ENCODE results near the gene TEX51. TPM values are rescaled to one million over a fixed set of nuclear protein-coding genes. Genes with fewer than 3 reads are reported as not detected.

TEX51 gene
- total and polyA plus RNA-seq, 2 of the 4 experiments (the other 2 are of a cell fraction), result not detected

DNA sequence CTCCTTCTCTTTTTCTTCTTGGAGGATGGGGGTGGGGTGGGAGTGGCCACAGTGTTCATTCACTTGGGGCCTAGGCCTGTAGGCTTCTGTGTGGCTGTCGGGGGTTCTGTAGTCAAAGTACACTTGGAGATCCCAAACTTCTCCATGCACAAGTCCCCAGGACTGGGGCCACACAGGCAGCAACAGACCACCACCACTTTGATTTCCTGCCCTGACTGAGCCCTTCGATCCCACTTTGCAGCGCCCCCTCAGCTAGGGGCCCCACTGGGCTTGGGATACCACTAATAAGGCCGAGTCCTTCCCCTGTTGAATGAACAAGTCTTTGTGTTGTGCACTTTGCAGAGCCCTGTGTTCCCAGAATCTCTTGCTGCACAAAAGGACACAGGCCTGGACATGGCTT lies 5.5 kb upstream of the TEX51 start:
- CTCF ChIA-PET, result no interaction called here

More for the DNA sequence above, 5.5 kb upstream of the TEX51 start:
- Histone ChIP-seq H3K4me1 (ENCODE audit: control insufficient read depth, insufficient read depth, low read length) (no peaks in the 10 kb centered on the region), H3K4ac (ENCODE audit: low read depth, low read length) (no peak overlapping the region), H3K9me1 (ENCODE audit: insufficient read depth, low read length) (no peaks in the 10 kb centered on the region), H2AK5ac (ENCODE audit: low read depth, low read length) (no peak overlapping the region), H3K23ac (ENCODE audit: low read depth, low read length) (no peak overlapping the region), H2BK5ac (ENCODE audit: low read depth, low read length, poor library complexity, severe bottlenecking) (no peak overlapping the region), H3K36me3 (ENCODE audit: control insufficient read depth, insufficient read depth, low read length) (no peaks in the 10 kb centered on the region), H3K27ac (ENCODE audit: insufficient read depth, low read length) (no peak overlapping the region), H2AK9ac (replicated peaks; ENCODE audit: low read depth, low read length, poor library complexity) (no peak overlapping the region), H2AFZ (replicated peaks; ENCODE audit: low read length, poor library complexity) (no peak overlapping the region), H3K9me3 (ENCODE audit: control insufficient read depth, insufficient read depth, low read length) (no peaks in the 10 kb centered on the region; the same call in 1 of the 2 replicates), H2BK120ac (ENCODE audit: low read depth, low read length) (no peak overlapping the region), H3K9ac (ENCODE audit: low read depth, low read length) (no peak overlapping the region), H4K5ac (ENCODE audit: low read depth, low read length) (no peak overlapping the region), H4K91ac (ENCODE audit: insufficient read depth, low read depth, low read length) (no peak overlapping the region), H3K18ac (ENCODE audit: low read depth, low read length) (no peak overlapping the region), H3K56ac (ENCODE audit: extremely low read depth, insufficient read depth, low read length) (no peak overlapping the region), H3K79me1 (ENCODE audit: low read depth in 1 of 2, low read length in 2 of 2) (no peaks in the 10 kb centered on the region), H2BK20ac (ENCODE audit: low read depth, low read length) (no peak overlapping the region), H4K20me1 (ENCODE audit: insufficient read depth, low read length) (no peaks in the 10 kb centered on the region), H3K4me2 (ENCODE audit: low read depth, low read length) (no peak overlapping the region), H3K4me3 (ENCODE audit: insufficient read depth, low read depth, low read length) (no peak overlapping the region), H4K8ac (ENCODE audit: low read depth in 2 of 2, low read length in 2 of 2) (no peak overlapping the region), H2BK15ac (ENCODE audit: low read depth, low read length) (no peak overlapping the region), H3K14ac (replicated peaks; ENCODE audit: low read depth, low read length) (no peak overlapping the region), H3K27me3 (ENCODE audit: control insufficient read depth, insufficient read depth, low read length) (peaks cover 7% of the 10 kb centered on the region)
- no TSS peak for BruUV-seq (replicated peaks)
- POLR2A ChIA-PET (ENCODE audit: unreplicated experiment), result no interaction called here
- dilution Hi-C loops (cut with HindIII; ENCODE audit: low sequenced_read_pairs, unreplicated experiment) (no loop called here), in situ Hi-C loops (cut with MboI; ENCODE audit: low sequenced_read_pairs) (no loop called here), intact Hi-C loops (cut with micrococcal nuclease) (no loop called here)
- WGBS, 2 experiments (ENCODE audit: extremely low coverage in 2 of 2, insufficient read length in 1 of 2), result 83% methylated on average over 1 of the region's 4 CpGs; no CpG with 5 or more reads in 1 of the 2 experiments
- TF ChIP-seq MAZ (IDR thresholded peaks at IDR 0.05; ENCODE audit: borderline replicate concordance, low read depth, low read length), result no peak
- TF ChIP-seq, protein P1, sequence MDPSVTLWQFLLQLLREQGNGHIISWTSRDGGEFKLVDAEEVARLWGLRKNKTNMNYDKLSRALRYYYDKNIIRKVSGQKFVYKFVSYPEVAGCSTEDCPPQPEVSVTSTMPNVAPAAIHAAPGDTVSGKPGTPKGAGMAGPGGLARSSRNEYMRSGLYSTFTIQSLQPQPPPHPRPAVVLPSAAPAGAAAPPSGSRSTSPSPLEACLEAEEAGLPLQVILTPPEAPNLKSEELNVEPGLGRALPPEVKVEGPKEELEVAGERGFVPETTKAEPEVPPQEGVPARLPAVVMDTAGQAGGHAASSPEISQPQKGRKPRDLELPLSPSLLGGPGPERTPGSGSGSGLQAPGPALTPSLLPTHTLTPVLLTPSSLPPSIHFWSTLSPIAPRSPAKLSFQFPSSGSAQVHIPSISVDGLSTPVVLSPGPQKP (IDR thresholded peaks at IDR 0.05; ENCODE audit: borderline replicate concordance, low read depth, low read length), result no peak
- no peak for TF ChIP-seq RAD21 (IDR thresholded peaks at IDR 0.05; ENCODE audit: low read length)
- TF ChIP-seq POLR2A (IDR thresholded peaks at IDR 0.05; ENCODE audit: low read depth, low read length), result no peak
- TF ChIP-seq MAFK (IDR thresholded peaks at IDR 0.05; ENCODE audit: low read depth, low read length), result no peak
- TF ChIP-seq NFE2L2 (IDR thresholded peaks at IDR 0.05; ENCODE audit: low read depth, low read length), result no peak
- no peak for TF ChIP-seq FOS (IDR thresholded peaks at IDR 0.05; ENCODE audit: low read depth, low read length)
- TF ChIP-seq SMC3 (IDR thresholded peaks at IDR 0.05; ENCODE audit: low read depth, low read length), result no peak
- TF ChIP-seq RFX5 (IDR thresholded peaks at IDR 0.05; ENCODE audit: low read depth, low read length), result no peak
- no peak for TF ChIP-seq CEBPB (IDR thresholded peaks at IDR 0.05; ENCODE audit: low read depth, low read length)
- TF ChIP-seq, protein P2, sequence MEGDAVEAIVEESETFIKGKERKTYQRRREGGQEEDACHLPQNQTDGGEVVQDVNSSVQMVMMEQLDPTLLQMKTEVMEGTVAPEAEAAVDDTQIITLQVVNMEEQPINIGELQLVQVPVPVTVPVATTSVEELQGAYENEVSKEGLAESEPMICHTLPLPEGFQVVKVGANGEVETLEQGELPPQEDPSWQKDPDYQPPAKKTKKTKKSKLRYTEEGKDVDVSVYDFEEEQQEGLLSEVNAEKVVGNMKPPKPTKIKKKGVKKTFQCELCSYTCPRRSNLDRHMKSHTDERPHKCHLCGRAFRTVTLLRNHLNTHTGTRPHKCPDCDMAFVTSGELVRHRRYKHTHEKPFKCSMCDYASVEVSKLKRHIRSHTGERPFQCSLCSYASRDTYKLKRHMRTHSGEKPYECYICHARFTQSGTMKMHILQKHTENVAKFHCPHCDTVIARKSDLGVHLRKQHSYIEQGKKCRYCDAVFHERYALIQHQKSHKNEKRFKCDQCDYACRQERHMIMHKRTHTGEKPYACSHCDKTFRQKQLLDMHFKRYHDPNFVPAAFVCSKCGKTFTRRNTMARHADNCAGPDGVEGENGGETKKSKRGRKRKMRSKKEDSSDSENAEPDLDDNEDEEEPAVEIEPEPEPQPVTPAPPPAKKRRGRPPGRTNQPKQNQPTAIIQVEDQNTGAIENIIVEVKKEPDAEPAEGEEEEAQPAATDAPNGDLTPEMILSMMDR (conservative IDR thresholded peaks at IDR 0.05; ENCODE audit: low read depth, low read length), result no peak
- TF ChIP-seq MXI1 (IDR thresholded peaks at IDR 0.05; ENCODE audit: borderline replicate concordance, low read depth, low read length), result no peak
- TF ChIP-seq BHLHE40 (IDR thresholded peaks at IDR 0.05; ENCODE audit: low read depth, low read length), result no peak
- TF ChIP-seq CHD1 (IDR thresholded peaks at IDR 0.05; ENCODE audit: low read depth, low read length), result no peak
- TF ChIP-seq RCOR1 (IDR thresholded peaks at IDR 0.05; ENCODE audit: insufficient replicate concordance, low read length), result no peak
- ATAC-seq (ENCODE audit: low read depth), result no peak
- DNase-seq, result no peak

Measured in IMR-90 (cell line).